Femur (tissue), 1 donor: ENCODE data around the gene RS1.

Source experiments
- DNase-seq: peaks from one replicate; pipeline ENCODE4 v3.0.0-alpha.2; 2017

Gene RS1

GRCh38 chrX:18672008-18672407, at the start of gene RS1:
Gene RS1, minus strand, starts transcription at chrX:18672108. Its CDS starts 40 bp downstream, at chrX:18672068.
- no peak for DNase-seq

- DNase-seq, result no peak
These were observed 47.9 kb upstream of the RS1 start for GRCh38 chrX:18719852-18720251.

- no peak for DNase-seq
These were observed 43.0 kb upstream of the RS1 start for GRCh38 chrX:18714910-18715309.

GRCh38 chrX:18709833-18710232, 37.9 kb upstream of the RS1 start:
- DNase-seq, result no peak

- DNase-seq, result no peak
These were observed 35.6 kb upstream of the RS1 start, which contains the start of gene PPEF1 for GRCh38 chrX:18707426-18708049. Gene PPEF1, plus strand, starts transcription at chrX:18707645. Its CDS starts 136 bp downstream, at chrX:18707781.

- no peak for DNase-seq
These were observed 30.7 kb upstream of the RS1 start for GRCh38 chrX:18702362-18703195.

- no peak for DNase-seq
These were observed 29.9 kb upstream of the RS1 start for GRCh38 chrX:18701621-18702361.

- DNase-seq, result no peak
These were observed 27.1 kb upstream of the RS1 start for GRCh38 chrX:18698737-18699650.

- no peak for DNase-seq
These were observed 24.7 kb upstream of the RS1 start for GRCh38 chrX:18696653-18697052.

- no peak for DNase-seq
These were observed 20.6 kb upstream of the RS1 start for GRCh38 chrX:18692541-18692940.

- no peak for DNase-seq
These were observed 19.5 kb upstream of the RS1 start for GRCh38 chrX:18691431-18691830.

GRCh38 chrX:18687856-18688495, 16.1 kb upstream of the RS1 start:
- DNase-seq, result no peak

- no peak for DNase-seq
These were observed 11.1 kb upstream of the RS1 start for GRCh38 chrX:18682979-18683387.

GRCh38 chrX:18681996-18682395, 10.1 kb upstream of the RS1 start:
- DNase-seq, result no peak

- DNase-seq, result no peak
These were observed 5.4 kb upstream of the RS1 start for GRCh38 chrX:18677161-18677869.

GRCh38 chrX:18676470-18676869, 4.6 kb upstream of the RS1 start:
- DNase-seq, result no peak

- DNase-seq, result no peak
These were observed 4.1 kb upstream of the RS1 start for GRCh38 chrX:18676050-18676449.

- DNase-seq, result peak; percentile 89
These were observed 3.2 kb upstream of the RS1 start for GRCh38 chrX:18674788-18675735.

GRCh38 chrX:18674417-18674787, 2.5 kb upstream of the RS1 start:
- peak; percentile 42 for DNase-seq
